Measurements from ENCODE around the gene ARAP2. TPM values are rescaled to one million over a fixed set of nuclear protein-coding genes. Genes with fewer than 3 reads are reported as not detected.

The ARAP2 gene
- total RNA-seq, 2 experiments from 2014 or later = 49.3 to 57.7 TPM

DNA sequence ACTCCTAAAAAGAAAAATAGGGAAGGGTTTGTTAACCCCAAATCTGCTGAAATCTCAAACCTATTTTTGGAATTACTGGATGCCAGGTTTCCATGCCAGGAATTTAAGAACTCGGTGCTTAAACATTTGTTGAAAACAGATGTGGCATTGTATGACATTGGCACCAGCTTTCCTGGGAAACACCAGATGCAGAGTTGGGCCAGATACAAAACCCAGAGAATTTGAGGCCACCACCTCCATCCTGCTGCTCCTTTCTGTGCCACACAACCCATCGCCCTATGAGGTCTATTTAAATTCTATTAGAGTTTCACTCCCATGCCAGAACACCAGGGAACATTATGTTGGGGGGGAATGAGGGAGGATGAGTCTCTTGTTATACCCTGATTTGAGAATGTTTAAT lies 71.7 kb downstream of the ARAP2 start:
- no peak overlapping the region for H3K4me3 Mint-ChIP-seq
- no peaks in the 10 kb centered on the region for H3K27me3 Mint-ChIP-seq
- no peaks in the 10 kb centered on the region for H3K9me3 Mint-ChIP-seq
- peaks cover 19% of the 10 kb centered on the region for H3K4me1 Mint-ChIP-seq (ENCODE audit: low read depth)
- H3K27ac Mint-ChIP-seq = no peak overlapping the region
- CTCF ChIA-PET = interaction anchor here (0.7 kb wide), 1 partner anchor 19 kb away, joined by 3 read pairs; no protein-coding TSS in a partner anchor
- POLR2A ChIA-PET = no interaction called here
- H3K36me3 Mint-ChIP-seq = peaks cover 24% of the 10 kb centered on the region
- DNase-seq = no peak
- intact Hi-C loops (cut with micrococcal nuclease) = no loop called here

DNA sequence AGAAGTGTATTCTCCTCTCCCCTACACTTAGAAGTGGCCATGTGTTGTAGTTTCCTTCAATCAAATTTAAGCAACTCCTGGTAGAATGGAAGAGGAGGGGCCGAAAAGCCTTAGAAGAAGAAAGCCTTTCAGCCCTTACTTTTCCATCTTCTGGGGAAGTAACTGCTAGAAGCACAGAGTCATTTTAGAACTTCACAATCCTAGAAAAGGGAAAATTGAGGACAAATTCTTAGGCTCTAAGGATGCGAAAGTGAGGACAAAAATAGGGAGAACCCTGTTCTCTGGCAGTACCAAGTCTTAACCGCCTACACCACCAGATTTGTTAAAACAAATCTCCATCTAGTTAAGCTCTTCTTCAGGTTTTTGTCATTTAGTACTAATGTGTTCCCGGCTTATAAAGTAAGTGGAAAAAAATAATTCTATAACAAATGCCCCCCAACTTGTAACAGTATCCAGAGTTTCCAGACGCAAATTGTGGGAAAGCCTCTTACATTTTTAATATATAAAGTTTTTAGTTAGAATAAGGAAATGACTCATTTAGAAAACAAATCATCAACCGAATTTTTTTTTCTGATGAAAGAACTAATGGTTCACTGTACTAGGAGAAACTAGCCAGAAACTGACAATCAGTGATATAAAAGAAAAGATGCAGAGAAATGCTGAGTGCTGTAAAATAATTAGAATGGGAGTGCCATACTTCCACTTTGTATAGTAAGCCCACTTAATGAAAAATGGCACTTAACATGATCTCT lies 76.0 kb downstream of the ARAP2 start:
- Mint-ChIP-seq H3K9me3 (no peaks in the 10 kb centered on the region), H3K4me3 (no peak overlapping the region), H3K27ac (no peak overlapping the region), H3K27me3 (no peaks in the 10 kb centered on the region), H3K4me1 (ENCODE audit: low read depth) (peaks cover 24% of the 10 kb centered on the region), H3K36me3 (peaks cover 33% of the 10 kb centered on the region)
- no peak for DNase-seq
- CTCF ChIA-PET = no interaction called here
- POLR2A ChIA-PET = no interaction called here
- intact Hi-C loops (cut with micrococcal nuclease) = no loop called here

DNA sequence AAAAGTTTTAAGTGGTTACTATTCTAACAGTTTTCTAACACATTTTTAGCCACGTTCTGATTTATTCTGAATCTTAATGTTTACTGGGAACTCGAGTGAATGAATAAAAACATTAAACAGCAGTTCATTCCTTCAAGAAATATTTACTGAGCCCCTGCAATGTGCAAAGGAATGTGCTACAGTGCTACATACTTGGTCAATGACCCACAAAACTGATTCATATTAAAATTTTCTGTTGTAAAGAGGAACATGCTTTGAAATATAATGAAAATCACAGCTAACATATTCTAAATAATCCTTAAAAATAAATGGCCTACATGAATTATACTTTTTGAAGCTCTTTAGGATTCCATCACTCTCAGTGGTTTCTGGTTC lies 78.7 kb downstream of the ARAP2 start:
- no peak for DNase-seq
- Mint-ChIP-seq H3K9me3 (no peaks in the 10 kb centered on the region), H3K4me3 (no peak overlapping the region), H3K4me1 (ENCODE audit: low read depth) (peaks cover 32% of the 10 kb centered on the region), H3K27me3 (no peaks in the 10 kb centered on the region), H3K27ac (no peak overlapping the region), H3K36me3 (peaks cover 43% of the 10 kb centered on the region)
- CTCF ChIA-PET = no interaction called here
- intact Hi-C loops (cut with micrococcal nuclease) = no loop called here
- POLR2A ChIA-PET = no interaction called here

DNA sequence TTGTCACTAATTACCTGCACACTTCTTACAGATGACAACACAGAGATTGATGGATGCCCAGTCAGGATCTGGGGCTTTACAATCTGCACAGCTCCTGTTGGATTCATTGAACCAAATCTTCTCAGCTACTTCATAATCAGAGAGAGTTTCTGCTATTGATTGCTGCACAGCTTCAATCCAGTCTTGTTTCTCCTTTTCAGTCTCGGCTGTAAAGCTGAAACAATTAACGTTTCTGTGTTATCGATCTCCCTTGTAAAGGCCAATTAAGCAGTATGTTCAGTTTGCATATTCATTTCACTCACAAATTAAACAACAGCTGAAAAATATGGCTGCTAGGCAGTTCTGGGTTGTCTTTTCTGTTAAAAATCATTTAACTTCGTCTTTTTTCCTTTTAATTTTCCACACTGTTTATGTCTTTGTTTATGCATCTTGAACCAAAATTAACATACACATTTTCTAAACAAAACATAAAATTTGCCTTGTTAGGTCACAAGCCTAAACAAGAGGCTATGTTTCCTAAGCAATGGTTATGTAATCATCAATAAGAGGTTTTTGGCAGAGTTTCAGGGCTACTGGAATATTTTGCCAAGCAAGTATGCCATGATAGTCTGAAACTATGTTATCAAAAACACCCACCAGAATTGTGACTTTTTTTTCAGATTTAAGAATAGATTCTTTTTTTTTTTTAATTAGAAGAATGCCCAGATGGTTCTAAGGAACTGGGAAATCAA lies 79.2 kb downstream of the ARAP2 start:
- H3K4me3 Mint-ChIP-seq = no peak overlapping the region
- CTCF ChIA-PET = interaction anchor here (2.3 kb wide), 1 partner anchor 235 kb away, joined by 9 read pairs; no protein-coding TSS in a partner anchor

DNA sequence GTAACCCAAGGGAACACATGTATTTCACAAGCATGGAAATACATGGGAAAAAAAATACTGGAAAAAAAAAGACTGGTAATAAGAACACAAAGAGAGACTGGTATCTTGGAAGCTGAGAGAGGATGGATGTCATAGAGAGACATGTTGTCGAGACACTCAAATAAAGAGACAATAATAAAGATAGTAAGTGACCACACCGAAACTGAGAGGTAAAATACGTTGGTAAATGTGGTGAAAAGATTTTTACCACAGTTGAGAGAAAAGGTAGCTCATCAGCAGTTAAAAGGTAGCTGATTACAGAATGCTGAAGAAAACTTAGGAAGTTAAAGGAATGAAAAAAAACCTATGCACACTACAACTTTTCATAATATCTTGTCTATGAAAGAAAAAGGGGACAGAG lies 81.1 kb downstream of the ARAP2 start:
- Mint-ChIP-seq H3K36me3 (peaks cover 48% of the 10 kb centered on the region), H3K9me3 (no peaks in the 10 kb centered on the region), H3K4me3 (no peak overlapping the region), H3K27ac (no peak overlapping the region), H3K27me3 (no peaks in the 10 kb centered on the region), H3K4me1 (ENCODE audit: low read depth) (peaks cover 16% of the 10 kb centered on the region)
- ChIA-PET CTCF (interaction anchor here (2.3 kb wide), 1 partner anchor 237 kb away, joined by 9 read pairs; no protein-coding TSS in a partner anchor), POLR2A (no interaction called here)
- DNase-seq = no peak
- intact Hi-C loops (cut with micrococcal nuclease) = no loop called here

More for the DNA sequence above, 79.2 kb downstream of the ARAP2 start:
- H3K4me1 Mint-ChIP-seq (ENCODE audit: low read depth) = peaks cover 28% of the 10 kb centered on the region
- no peak for DNase-seq
- no peaks in the 10 kb centered on the region for H3K9me3 Mint-ChIP-seq
- intact Hi-C loops (cut with micrococcal nuclease) = no loop called here
- H3K27ac Mint-ChIP-seq = no peak overlapping the region
- POLR2A ChIA-PET = no interaction called here
- H3K27me3 Mint-ChIP-seq = no peaks in the 10 kb centered on the region
- peaks cover 42% of the 10 kb centered on the region for H3K36me3 Mint-ChIP-seq

DNA sequence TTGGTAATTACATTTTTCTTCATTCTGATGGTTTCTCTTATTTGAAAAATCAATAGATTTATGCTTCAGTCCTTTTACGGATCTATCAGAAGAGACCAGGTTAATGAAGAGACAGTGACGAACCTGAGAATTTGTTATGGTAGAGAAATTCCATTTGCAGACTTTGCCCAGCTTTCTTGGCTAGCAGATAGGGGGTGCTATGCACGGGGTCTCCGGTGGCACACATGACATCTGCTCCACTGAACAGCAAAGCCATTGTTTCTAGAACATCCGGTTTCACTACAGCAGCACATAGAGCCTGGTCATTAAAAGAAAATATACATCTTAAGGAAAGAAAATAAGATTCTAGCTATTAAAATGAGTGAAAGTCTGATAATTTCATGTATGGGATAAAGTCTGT lies 85.1 kb downstream of the ARAP2 start:
- peaks cover 54% of the 10 kb centered on the region for H3K36me3 Mint-ChIP-seq
- no peaks in the 10 kb centered on the region for H3K27me3 Mint-ChIP-seq
- no peaks in the 10 kb centered on the region for H3K9me3 Mint-ChIP-seq
- ChIA-PET POLR2A (no interaction called here), CTCF (interaction anchor here (0.6 to 0.9 kb wide), 5 partner anchors 11 to 261 kb away, joined by 3 to 4 read pairs (median 3); no protein-coding TSS in a partner anchor)
- no peak overlapping the region for H3K27ac Mint-ChIP-seq
- intact Hi-C loops (cut with micrococcal nuclease) = no loop called here
- peaks cover 18% of the 10 kb centered on the region for H3K4me1 Mint-ChIP-seq (ENCODE audit: low read depth)
- H3K4me3 Mint-ChIP-seq = no peak overlapping the region
- no peak for DNase-seq

DNA sequence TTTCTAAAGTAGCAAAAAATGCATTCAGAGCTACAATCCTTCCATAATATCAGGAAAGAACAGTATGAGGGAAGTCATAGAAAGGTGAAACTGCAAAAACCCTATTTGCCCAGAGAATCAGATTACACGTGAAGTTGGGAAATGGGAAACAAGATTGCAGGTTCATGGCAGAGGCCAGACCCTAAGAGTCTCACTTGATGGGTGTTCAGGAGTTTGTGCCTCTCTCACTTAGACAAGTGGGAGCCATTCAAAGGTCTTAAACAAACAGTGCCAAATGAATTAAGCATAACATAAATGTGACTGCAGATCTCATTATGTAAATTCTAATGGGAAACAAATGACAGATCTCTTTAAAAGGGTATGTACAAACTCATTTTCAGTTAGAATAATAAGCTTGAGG lies 91.6 kb downstream of the ARAP2 start:
- H3K27ac Mint-ChIP-seq = no peak overlapping the region
- H3K4me3 Mint-ChIP-seq = no peak overlapping the region
- no peak for DNase-seq
- ChIA-PET CTCF (interaction anchor here (0.6 kb wide), 1 partner anchor 20 kb away, joined by 3 read pairs; no protein-coding TSS in a partner anchor), POLR2A (no interaction called here)
- no peaks in the 10 kb centered on the region for H3K27me3 Mint-ChIP-seq
- H3K4me1 Mint-ChIP-seq (ENCODE audit: low read depth) = peaks cover 4% of the 10 kb centered on the region
- intact Hi-C loops (cut with micrococcal nuclease) = no loop called here
- H3K36me3 Mint-ChIP-seq = peaks cover 37% of the 10 kb centered on the region
- no peaks in the 10 kb centered on the region for H3K9me3 Mint-ChIP-seq

DNA sequence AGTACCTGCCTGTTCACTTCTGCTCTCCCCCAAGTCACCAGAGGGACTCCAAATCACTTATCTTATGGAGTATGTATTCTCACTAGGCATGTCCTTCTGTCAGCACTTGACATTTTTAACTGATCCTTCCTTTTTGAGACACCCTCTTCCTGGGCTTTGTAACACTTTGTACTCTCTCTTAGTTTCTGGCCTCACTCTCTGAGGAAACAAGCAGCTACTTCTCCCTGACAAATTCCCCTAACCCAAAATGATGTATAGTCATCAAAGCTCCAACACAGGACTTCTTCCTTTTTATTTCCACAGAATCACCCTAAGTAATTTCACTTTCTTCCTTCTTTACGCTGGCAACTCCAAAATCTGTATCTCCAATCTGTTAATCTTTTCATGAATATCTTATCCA lies 101.8 kb downstream of the ARAP2 start:
- Mint-ChIP-seq H3K27ac (no peak overlapping the region), H3K27me3 (no peaks in the 10 kb centered on the region), H3K4me3 (no peak overlapping the region), H3K36me3 (peaks cover 35% of the 10 kb centered on the region), H3K9me3 (no peaks in the 10 kb centered on the region), H3K4me1 (ENCODE audit: low read depth) (peaks cover 2% of the 10 kb centered on the region)
- intact Hi-C loops (cut with micrococcal nuclease) = no loop called here
- CTCF ChIA-PET = no interaction called here
- no peak for DNase-seq
- POLR2A ChIA-PET = no interaction called here

DNA sequence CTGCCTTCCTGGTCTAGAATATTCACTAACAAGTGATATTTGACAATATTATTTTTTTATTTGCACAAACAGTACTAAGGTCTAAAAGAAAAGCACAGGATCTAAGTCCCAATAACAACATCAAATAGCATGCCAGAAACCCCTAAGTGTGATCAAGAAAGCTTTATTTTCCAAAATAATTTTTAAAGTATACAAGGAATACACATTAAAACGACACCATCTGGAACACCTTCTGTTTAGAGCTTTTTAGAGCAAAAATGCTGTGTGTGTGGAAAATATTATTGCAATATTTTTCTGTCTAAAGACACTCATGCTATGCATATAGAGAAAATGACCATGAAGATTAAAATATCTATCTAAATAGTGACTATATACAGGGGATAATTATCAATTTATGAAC lies 103.1 kb downstream of the ARAP2 start:
- no peak for DNase-seq
- intact Hi-C loops (cut with micrococcal nuclease) = no loop called here
- Mint-ChIP-seq H3K9me3 (no peaks in the 10 kb centered on the region), H3K36me3 (peaks cover 28% of the 10 kb centered on the region), H3K4me1 (ENCODE audit: low read depth) (peaks cover 2% of the 10 kb centered on the region), H3K27ac (no peak overlapping the region), H3K27me3 (no peaks in the 10 kb centered on the region), H3K4me3 (no peak overlapping the region)
- ChIA-PET CTCF (no interaction called here), POLR2A (no interaction called here)

DNA sequence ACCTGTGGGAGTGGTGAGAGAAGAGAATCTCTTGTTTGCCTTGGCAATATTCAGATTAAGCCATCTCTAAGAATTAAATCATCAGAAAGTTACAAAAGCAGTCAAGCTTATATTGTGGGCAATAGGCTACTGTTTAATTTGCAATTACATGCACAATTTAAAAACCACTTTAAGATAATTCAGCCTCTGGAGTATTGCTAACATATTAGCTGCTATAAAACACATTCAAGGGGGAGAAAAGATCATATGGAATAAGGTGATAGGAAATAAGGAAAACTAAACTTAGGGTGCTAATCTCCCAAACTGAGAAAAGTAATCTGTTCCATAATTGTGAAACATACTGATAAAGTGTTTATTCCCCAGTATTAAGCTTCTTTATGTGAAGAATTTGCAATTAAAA lies 103.9 kb downstream of the ARAP2 start:
- ChIA-PET POLR2A (no interaction called here), CTCF (no interaction called here)
- Mint-ChIP-seq H3K4me3 (no peak overlapping the region), H3K27me3 (no peaks in the 10 kb centered on the region), H3K27ac (no peak overlapping the region), H3K4me1 (ENCODE audit: low read depth) (peaks cover 2% of the 10 kb centered on the region), H3K36me3 (peaks cover 22% of the 10 kb centered on the region), H3K9me3 (no peaks in the 10 kb centered on the region)
- no peak for DNase-seq
- intact Hi-C loops (cut with micrococcal nuclease) = no loop called here

DNA sequence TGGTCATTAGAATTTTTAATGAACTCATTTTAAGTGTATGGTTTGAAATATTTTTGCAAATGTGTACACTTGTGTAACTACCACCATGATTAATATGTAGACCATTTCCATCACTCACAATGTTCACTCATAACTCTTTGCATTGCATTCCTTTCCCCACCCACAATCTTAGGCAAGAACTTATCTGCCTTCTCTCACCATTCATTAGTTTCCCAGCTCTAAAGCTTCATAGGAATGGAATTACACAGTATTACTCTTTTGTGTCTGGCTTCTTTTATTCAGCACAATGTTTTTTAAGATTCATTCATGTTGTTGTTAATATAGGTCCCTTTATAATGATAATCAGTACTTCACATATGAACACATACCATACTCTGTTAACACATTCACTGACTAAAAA lies 106.1 kb downstream of the ARAP2 start:
- DNase-seq = no peak
- intact Hi-C loops (cut with micrococcal nuclease) = no loop called here
- Mint-ChIP-seq H3K9me3 (no peaks in the 10 kb centered on the region), H3K4me1 (ENCODE audit: low read depth) (peaks cover 2% of the 10 kb centered on the region), H3K36me3 (peaks cover 12% of the 10 kb centered on the region), H3K4me3 (no peak overlapping the region), H3K27ac (no peak overlapping the region), H3K27me3 (no peaks in the 10 kb centered on the region)
- POLR2A ChIA-PET = no interaction called here
- CTCF ChIA-PET = no interaction called here

DNA sequence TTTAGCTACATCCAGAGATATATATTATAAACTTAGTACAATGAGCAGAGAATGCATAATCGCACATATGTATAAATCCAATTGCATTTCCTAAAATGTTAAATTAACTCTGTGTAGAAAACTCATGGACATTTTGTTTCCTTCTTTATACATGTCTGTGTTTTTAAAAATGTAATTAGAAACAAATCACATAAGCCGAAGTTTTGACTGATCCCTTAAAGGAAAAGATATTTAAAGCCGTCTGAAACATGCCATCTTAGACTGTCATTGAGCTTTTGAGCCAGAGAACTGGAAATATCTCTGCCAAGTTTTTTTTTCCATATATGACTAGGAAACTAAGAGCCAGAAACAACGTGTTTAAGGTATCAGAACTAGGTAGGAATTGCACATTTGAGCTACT lies 107.0 kb downstream of the ARAP2 start:
- Mint-ChIP-seq H3K4me3 (no peak overlapping the region), H3K27ac (no peak overlapping the region), H3K4me1 (ENCODE audit: low read depth) (no peaks in the 10 kb centered on the region), H3K36me3 (peaks cover 6% of the 10 kb centered on the region), H3K27me3 (no peaks in the 10 kb centered on the region), H3K9me3 (no peaks in the 10 kb centered on the region)
- intact Hi-C loops (cut with micrococcal nuclease) = no loop called here
- no peak for DNase-seq
- POLR2A ChIA-PET = no interaction called here
- CTCF ChIA-PET = no interaction called here

DNA sequence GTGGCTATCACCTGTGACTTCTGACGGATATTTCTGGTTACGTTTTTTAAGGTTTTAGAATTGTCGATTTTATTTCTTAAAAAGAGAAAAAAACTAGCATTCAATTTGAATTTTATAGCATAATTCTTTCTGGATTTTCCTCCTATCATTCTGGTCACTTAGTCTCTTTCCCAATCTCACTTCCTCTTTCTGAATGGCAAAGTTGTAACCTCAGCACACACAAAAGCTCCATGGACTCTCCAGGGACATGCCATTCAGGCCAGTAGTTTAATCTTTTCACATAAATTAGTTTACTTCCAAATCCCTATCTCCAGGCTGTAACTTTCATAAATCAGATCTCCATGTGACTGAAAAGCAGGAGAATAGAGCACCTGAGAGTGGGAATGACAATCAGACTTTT lies 110.7 kb downstream of the ARAP2 start:
- Mint-ChIP-seq H3K4me3 (no peak overlapping the region), H3K36me3 (peaks cover 15% of the 10 kb centered on the region), H3K27ac (no peak overlapping the region), H3K4me1 (ENCODE audit: low read depth) (peaks cover 7% of the 10 kb centered on the region), H3K9me3 (no peaks in the 10 kb centered on the region), H3K27me3 (no peaks in the 10 kb centered on the region)
- POLR2A ChIA-PET = interaction anchor here (1.0 kb wide), 1 partner anchor 215 kb away, joined by 3 read pairs; no protein-coding TSS in a partner anchor
- CTCF ChIA-PET = interaction anchor here (0.7 kb wide), 1 partner anchor 73 kb away, joined by 3 read pairs; no protein-coding TSS in a partner anchor
- no peak for DNase-seq
- intact Hi-C loops (cut with micrococcal nuclease) = no loop called here
